BLaER1 treated with 17β-estradiol and CSF1 and Interleukin-3, amounts not matched to agents 10 nM and 100 nM (cell line): ENCODE measurements around the gene LRFN5.
"Not testable (repeated sequence)": the region's sequence is repeated elsewhere in the genome, so short reads cannot be mapped to it uniquely, and the experiment has no call there.

Experiments
- H3K27ac ChIP-seq, 11 experiments: shearing (Covaris generic); formaldehyde crosslinking; 2 replicates each; pipeline ENCODE4 v1.8.1; 2022
- H3K27me3 ChIP-seq, 11 experiments: shearing (Covaris generic); formaldehyde crosslinking; 2 replicates each; pipeline ENCODE4 v1.8.1; 2022
- H3K36me3 ChIP-seq, 11 experiments: shearing (Covaris generic); formaldehyde crosslinking; 2 replicates each; pipeline ENCODE4 v1.8.1; 2022
- H3K4me1 ChIP-seq, 10 experiments: shearing (Covaris generic); formaldehyde crosslinking; 2 replicates each; pipeline ENCODE4 v1.8.1; 2022
- H3K4me2 ChIP-seq, 11 experiments: shearing (Covaris generic); formaldehyde crosslinking; 2 replicates each; pipeline ENCODE4 v1.8.1; 2022
- H3K4me3 ChIP-seq, 10 experiments: shearing (Covaris generic); formaldehyde crosslinking; 2 replicates each; pipeline ENCODE4 v1.8.1; 2022
- H3K9ac ChIP-seq, 11 experiments: shearing (Covaris generic); formaldehyde crosslinking; 2 replicates each; pipeline ENCODE4 v1.8.1; 2022
- H3K9me3 ChIP-seq, 11 experiments: shearing (Covaris generic); formaldehyde crosslinking; replicated peaks in 1 of 11; 2 replicates each; pipeline ENCODE4 v1.8.1; 2022
- H4K20me1 ChIP-seq, 11 experiments: shearing (Covaris generic); formaldehyde crosslinking; 2 replicates each; pipeline ENCODE4 v1.8.1; 2022
- Cebpa-rat ChIP-seq, 11 experiments: shearing (Covaris generic); IDR thresholded peaks; 2 replicates each; pipeline ENCODE4 v1.8.1; 2022

LRFN5 gene

GRCh38 chr14:41666301-41666700 lies 59.6 kb downstream of the LRFN5 start:
- H4K20me1 ChIP-seq, result no peaks in the 10 kb centered on the region
- no peak overlapping the region for H3K4me2 ChIP-seq
- H3K9ac ChIP-seq, result no peak overlapping the region
- H3K27ac ChIP-seq, result no peak overlapping the region
- TF ChIP-seq Cebpa-rat (IDR thresholded peaks at IDR 0.05), result no peak
- no peaks in the 10 kb centered on the region for H3K27me3 ChIP-seq
- H3K36me3 ChIP-seq, result no peaks in the 10 kb centered on the region
- H3K9me3 ChIP-seq, result no peaks in the 10 kb centered on the region
- no peak overlapping the region for H3K4me3 ChIP-seq
- no peaks in the 10 kb centered on the region for H3K4me1 ChIP-seq

GRCh38 chr14:41668356-41668755 lies 61.7 kb downstream of the LRFN5 start:
- Histone ChIP-seq H3K9ac (no peak overlapping the region), H3K9me3 (peaks cover 0 to 2% (median 0%) of the 10 kb centered on the region in 11 experiments; a peak in 8 of 22 replicates), H3K27ac (no peak overlapping the region), H4K20me1 (no peaks in the 10 kb centered on the region), H3K27me3 (no peaks in the 10 kb centered on the region), H3K36me3 (no peaks in the 10 kb centered on the region), H3K4me3 (no peak overlapping the region), H3K4me2 (no peak overlapping the region), H3K4me1 (no peaks in the 10 kb centered on the region)
- no peak for TF ChIP-seq Cebpa-rat (IDR thresholded peaks at IDR 0.05)

GRCh38 chr14:41673601-41674000 lies 66.9 kb downstream of the LRFN5 start:
- H3K4me1 ChIP-seq, H3K36me3 ChIP-seq, H3K9ac ChIP-seq, H3K27me3 ChIP-seq, H3K4me2 ChIP-seq, H3K4me3 ChIP-seq, H4K20me1 ChIP-seq, H3K27ac ChIP-seq: not testable (repeated sequence)
- peaks cover 0 to 15% (median 8%) of the 10 kb centered on the region in 11 experiments; a peak in 13 of 22 replicates for H3K9me3 ChIP-seq

GRCh38 chr14:41674511-41674971 lies 67.9 kb downstream of the LRFN5 start:
- H3K4me1 ChIP-seq, H3K9ac ChIP-seq, H3K27ac ChIP-seq, H3K4me3 ChIP-seq, H3K4me2 ChIP-seq, H3K27me3 ChIP-seq, H3K36me3 ChIP-seq, H4K20me1 ChIP-seq: not testable (repeated sequence)
- peaks cover 0 to 15% (median 8%) of the 10 kb centered on the region in 11 experiments; a peak in 13 of 22 replicates for H3K9me3 ChIP-seq

GRCh38 chr14:41699486-41699885 lies 92.8 kb downstream of the LRFN5 start:
- no peak for TF ChIP-seq Cebpa-rat (IDR thresholded peaks at IDR 0.05)
- H3K9me3 ChIP-seq, result no peaks in the 10 kb centered on the region
- no peak overlapping the region for H3K4me2 ChIP-seq
- no peak overlapping the region for H3K9ac ChIP-seq
- H3K36me3 ChIP-seq, result no peaks in the 10 kb centered on the region
- no peak overlapping the region for H3K4me3 ChIP-seq
- H4K20me1 ChIP-seq, result no peaks in the 10 kb centered on the region
- H3K4me1 ChIP-seq, result no peaks in the 10 kb centered on the region
- no peak overlapping the region for H3K27ac ChIP-seq
- no peaks in the 10 kb centered on the region for H3K27me3 ChIP-seq

GRCh38 chr14:41718477-41719166 lies 111.9 kb downstream of the LRFN5 start:
- no peak overlapping the region for H3K4me3 ChIP-seq

GRCh38 chr14:41739203-41739602 lies 132.5 kb downstream of the LRFN5 start:
- no peak overlapping the region for H3K27ac ChIP-seq
- no peak for TF ChIP-seq Cebpa-rat (IDR thresholded peaks at IDR 0.05)
- no peak overlapping the region for H3K4me2 ChIP-seq
- no peaks in the 10 kb centered on the region for H3K4me1 ChIP-seq
- H3K36me3 ChIP-seq, result no peaks in the 10 kb centered on the region
- no peaks in the 10 kb centered on the region for H3K27me3 ChIP-seq
- H3K4me3 ChIP-seq, result no peak overlapping the region
- peaks cover 0 to 16% (median 9%) of the 10 kb centered on the region in 11 experiments; a peak in 11 of 22 replicates for H3K9me3 ChIP-seq
- H3K9ac ChIP-seq, result no peak overlapping the region
- no peaks in the 10 kb centered on the region for H4K20me1 ChIP-seq

More at GRCh38 chr14:41718477-41719166, 111.9 kb downstream of the LRFN5 start:
- H3K4me1 ChIP-seq, result peaks cover 5 to 25% (median 18%) of the 10 kb centered on the region in 10 experiments; a peak in 18 of 20 replicates
- no peak overlapping the region for H3K9ac ChIP-seq
- H3K36me3 ChIP-seq, result no peaks in the 10 kb centered on the region
- H3K27ac ChIP-seq, result peak overlapping the region in 8 of 11 experiments; percentile 6 to 62 (median 46); a peak in 12 of 22 replicates
- H3K4me2 ChIP-seq, result peak overlapping the region; percentile 16 to 71 (median 51); a peak in 21 of 22 replicates
- H4K20me1 ChIP-seq, result no peaks in the 10 kb centered on the region
- no peaks in the 10 kb centered on the region for H3K9me3 ChIP-seq
- no peaks in the 10 kb centered on the region for H3K27me3 ChIP-seq
- no peak for TF ChIP-seq Cebpa-rat (IDR thresholded peaks at IDR 0.05)

- Histone ChIP-seq H3K9ac (no peak overlapping the region), H3K27me3 (no peaks in the 10 kb centered on the region), H3K4me1 (peaks cover 0 to 5% (median 0%) of the 10 kb centered on the region in 10 experiments; a peak in 2 of 20 replicates), H3K4me3 (no peak overlapping the region), H3K4me2 (no peak overlapping the region), H3K27ac (no peak overlapping the region), H4K20me1 (no peaks in the 10 kb centered on the region), H3K9me3 (peaks cover 0 to 2% (median 0%) of the 10 kb centered on the region in 11 experiments; a peak in 1 of 22 replicates), H3K36me3 (no peaks in the 10 kb centered on the region)
- TF ChIP-seq Cebpa-rat (IDR thresholded peaks at IDR 0.05), result no peak
Observed at GRCh38 chr14:41743140-41743539, 136.5 kb downstream of the LRFN5 start.

GRCh38 chr14:41749429-41749828 lies 142.8 kb downstream of the LRFN5 start:
- Histone ChIP-seq H3K4me1 (peaks cover 0 to 16% (median 2%) of the 10 kb centered on the region in 10 experiments; a peak in 6 of 20 replicates), H3K36me3 (no peaks in the 10 kb centered on the region), H3K9ac (peak overlapping the region in 2 of 11 experiments; percentile 10 to 11; a peak in 1 of 22 replicates), H3K9me3 (peaks cover 0 to 8% (median 0%) of the 10 kb centered on the region in 11 experiments; a peak in 1 of 22 replicates), H3K4me2 (peak overlapping the region; percentile 4 to 83 (median 52); a peak in 19 of 22 replicates), H3K4me3 (peak overlapping the region in 4 of 10 experiments; percentile 16 to 32 (median 26); a peak in 6 of 20 replicates), H4K20me1 (no peaks in the 10 kb centered on the region), H3K27ac (peak overlapping the region in 8 of 11 experiments; percentile 17 to 63 (median 38); a peak in 10 of 22 replicates), H3K27me3 (no peaks in the 10 kb centered on the region)
- TF ChIP-seq Cebpa-rat (IDR thresholded peaks at IDR 0.05), result no peak

GRCh38 chr14:41750575-41750974 lies 143.9 kb downstream of the LRFN5 start:
- not testable (repeated sequence) for H3K27ac ChIP-seq, H3K36me3 ChIP-seq, H4K20me1 ChIP-seq, H3K4me2 ChIP-seq, H3K9ac ChIP-seq, H3K27me3 ChIP-seq, H3K9me3 ChIP-seq, H3K4me3 ChIP-seq
- H3K4me1 ChIP-seq, result peaks cover 0 to 16% (median 2%) of the 10 kb centered on the region in 10 experiments; a peak in 6 of 20 replicates
